ENCODE measurements around the gene TRIL. TPM values are rescaled to one million over a fixed set of nuclear protein-coding genes. Genes with fewer than 3 reads are reported as not detected.
A peak's percentile ranks its signal among the peaks of the same experiment; 100 is the strongest.

The TRIL gene
- total and polyA plus RNA-seq, 2 of the 13 experiments (the other 11 are each of a cell fraction or from before 2014, with no cell fraction given), result 0.18 to 0.40 TPM

GRCh38 chr7:28955718-28956607, 2.2 kb downstream of the TRIL start (continued):
- TF ChIP-seq ZNF468 (CRISPR knock-in tag; IDR thresholded peaks at IDR 0.05) (0 out of 2 replicates have a peak, but pooled peaks have one; percentile 20), HDAC2 (CRISPR knock-in tag; IDR thresholded peaks at IDR 0.05) (peak; percentile 88), HES4 (CRISPR knock-in tag; IDR thresholded peaks at IDR 0.05; ENCODE audit: borderline replicate concordance) (no peak; the same call in none of the 2 replicates), ZNF367 (CRISPR knock-in tag; IDR thresholded peaks at IDR 0.05; ENCODE audit: borderline replicate concordance) (peak; percentile 87; the same call in 1 of the 2 replicates), SP5 (CRISPR knock-in tag; IDR thresholded peaks at IDR 0.05; ENCODE audit: borderline replicate concordance, low read depth) (peak; percentile 46; the same call in 1 of the 2 replicates), ZNF256 (CRISPR knock-in tag; conservative IDR thresholded peaks at IDR 0.05) (peak; percentile 81; the same call in 1 of the 2 replicates), PLRG1 (conservative IDR thresholded peaks at IDR 0.05) (no peak), EZH2 (conservative IDR thresholded peaks at IDR 0.05; ENCODE audit: low read depth, low read length) (no peak), HMGA1 (CRISPR knock-in tag; conservative IDR thresholded peaks at IDR 0.05) (no peak), SMYD3 (CRISPR knock-in tag; IDR thresholded peaks at IDR 0.05) (peak; percentile 91; the same call in 1 of the 2 replicates), SMARCE1 (IDR thresholded peaks at IDR 0.05; ENCODE audit: borderline replicate concordance) (no peak), ZFY (CRISPR knock-in tag; IDR thresholded peaks at IDR 0.05) (peak; percentile 92), SRY (CRISPR knock-in tag; IDR thresholded peaks at IDR 0.05) (peak; percentile 99)
- TF ChIP-seq, protein P1, sequence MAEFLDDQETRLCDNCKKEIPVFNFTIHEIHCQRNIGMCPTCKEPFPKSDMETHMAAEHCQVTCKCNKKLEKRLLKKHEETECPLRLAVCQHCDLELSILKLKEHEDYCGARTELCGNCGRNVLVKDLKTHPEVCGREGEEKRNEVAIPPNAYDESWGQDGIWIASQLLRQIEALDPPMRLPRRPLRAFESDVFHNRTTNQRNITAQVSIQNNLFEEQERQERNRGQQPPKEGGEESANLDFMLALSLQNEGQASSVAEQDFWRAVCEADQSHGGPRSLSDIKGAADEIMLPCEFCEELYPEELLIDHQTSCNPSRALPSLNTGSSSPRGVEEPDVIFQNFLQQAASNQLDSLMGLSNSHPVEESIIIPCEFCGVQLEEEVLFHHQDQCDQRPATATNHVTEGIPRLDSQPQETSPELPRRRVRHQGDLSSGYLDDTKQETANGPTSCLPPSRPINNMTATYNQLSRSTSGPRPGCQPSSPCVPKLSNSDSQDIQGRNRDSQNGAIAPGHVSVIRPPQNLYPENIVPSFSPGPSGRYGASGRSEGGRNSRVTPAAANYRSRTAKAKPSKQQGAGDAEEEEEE (CRISPR knock-in tag; IDR thresholded peaks at IDR 0.05; ENCODE audit: borderline replicate concordance), result peak; percentile 38; the same call in 1 of the 2 replicates
- TF ChIP-seq, protein P2, sequence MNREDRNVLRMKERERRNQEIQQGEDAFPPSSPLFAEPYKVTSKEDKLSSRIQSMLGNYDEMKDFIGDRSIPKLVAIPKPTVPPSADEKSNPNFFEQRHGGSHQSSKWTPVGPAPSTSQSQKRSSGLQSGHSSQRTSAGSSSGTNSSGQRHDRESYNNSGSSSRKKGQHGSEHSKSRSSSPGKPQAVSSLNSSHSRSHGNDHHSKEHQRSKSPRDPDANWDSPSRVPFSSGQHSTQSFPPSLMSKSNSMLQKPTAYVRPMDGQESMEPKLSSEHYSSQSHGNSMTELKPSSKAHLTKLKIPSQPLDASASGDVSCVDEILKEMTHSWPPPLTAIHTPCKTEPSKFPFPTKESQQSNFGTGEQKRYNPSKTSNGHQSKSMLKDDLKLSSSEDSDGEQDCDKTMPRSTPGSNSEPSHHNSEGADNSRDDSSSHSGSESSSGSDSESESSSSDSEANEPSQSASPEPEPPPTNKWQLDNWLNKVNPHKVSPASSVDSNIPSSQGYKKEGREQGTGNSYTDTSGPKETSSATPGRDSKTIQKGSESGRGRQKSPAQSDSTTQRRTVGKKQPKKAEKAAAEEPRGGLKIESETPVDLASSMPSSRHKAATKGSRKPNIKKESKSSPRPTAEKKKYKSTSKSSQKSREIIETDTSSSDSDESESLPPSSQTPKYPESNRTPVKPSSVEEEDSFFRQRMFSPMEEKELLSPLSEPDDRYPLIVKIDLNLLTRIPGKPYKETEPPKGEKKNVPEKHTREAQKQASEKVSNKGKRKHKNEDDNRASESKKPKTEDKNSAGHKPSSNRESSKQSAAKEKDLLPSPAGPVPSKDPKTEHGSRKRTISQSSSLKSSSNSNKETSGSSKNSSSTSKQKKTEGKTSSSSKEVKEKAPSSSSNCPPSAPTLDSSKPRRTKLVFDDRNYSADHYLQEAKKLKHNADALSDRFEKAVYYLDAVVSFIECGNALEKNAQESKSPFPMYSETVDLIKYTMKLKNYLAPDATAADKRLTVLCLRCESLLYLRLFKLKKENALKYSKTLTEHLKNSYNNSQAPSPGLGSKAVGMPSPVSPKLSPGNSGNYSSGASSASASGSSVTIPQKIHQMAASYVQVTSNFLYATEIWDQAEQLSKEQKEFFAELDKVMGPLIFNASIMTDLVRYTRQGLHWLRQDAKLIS (CRISPR knock-in tag; IDR thresholded peaks at IDR 0.05), result 0 out of 2 replicates have a peak, but pooled peaks have one; percentile 16
- TF ChIP-seq, protein P3, sequence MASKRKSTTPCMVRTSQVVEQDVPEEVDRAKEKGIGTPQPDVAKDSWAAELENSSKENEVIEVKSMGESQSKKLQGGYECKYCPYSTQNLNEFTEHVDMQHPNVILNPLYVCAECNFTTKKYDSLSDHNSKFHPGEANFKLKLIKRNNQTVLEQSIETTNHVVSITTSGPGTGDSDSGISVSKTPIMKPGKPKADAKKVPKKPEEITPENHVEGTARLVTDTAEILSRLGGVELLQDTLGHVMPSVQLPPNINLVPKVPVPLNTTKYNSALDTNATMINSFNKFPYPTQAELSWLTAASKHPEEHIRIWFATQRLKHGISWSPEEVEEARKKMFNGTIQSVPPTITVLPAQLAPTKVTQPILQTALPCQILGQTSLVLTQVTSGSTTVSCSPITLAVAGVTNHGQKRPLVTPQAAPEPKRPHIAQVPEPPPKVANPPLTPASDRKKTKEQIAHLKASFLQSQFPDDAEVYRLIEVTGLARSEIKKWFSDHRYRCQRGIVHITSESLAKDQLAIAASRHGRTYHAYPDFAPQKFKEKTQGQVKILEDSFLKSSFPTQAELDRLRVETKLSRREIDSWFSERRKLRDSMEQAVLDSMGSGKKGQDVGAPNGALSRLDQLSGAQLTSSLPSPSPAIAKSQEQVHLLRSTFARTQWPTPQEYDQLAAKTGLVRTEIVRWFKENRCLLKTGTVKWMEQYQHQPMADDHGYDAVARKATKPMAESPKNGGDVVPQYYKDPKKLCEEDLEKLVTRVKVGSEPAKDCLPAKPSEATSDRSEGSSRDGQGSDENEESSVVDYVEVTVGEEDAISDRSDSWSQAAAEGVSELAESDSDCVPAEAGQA (IDR thresholded peaks at IDR 0.05; ENCODE audit: low read depth), result peak; percentile 54; the same call in 1 of the 2 replicates
- TF ChIP-seq, protein P3 (CRISPR knock-in tag; IDR thresholded peaks at IDR 0.05; ENCODE audit: borderline replicate concordance), result peak; percentile 76

Data from HepG2 (cell line).